GM23338 (cell line): Measurements from ENCODE around the gene KRT3. TPM values are rescaled to one million over a fixed set of nuclear protein-coding genes. Genes with fewer than 3 reads are reported as not detected.

ENCODE experiments used
- ATAC-seq: fragments of 200-7000 bp; cut with Tn5 transposase; 3 replicates; pipeline ENCODE4 v1.9.1; 2020
- DNase-seq: peaks from one replicate; pipeline ENCODE4 v3.0.0-alpha.2; 2015; ENCODE audit warnings: low spot score
- H2AFZ ChIP-seq: fragments of 200-600 bp; sonication (generic); 2 replicates; pipeline ENCODE4 v1.8.0; 2016; ENCODE audit warnings: antibody characterized with exemption, mild to moderate bottlenecking, moderate library complexity
- H3F3A ChIP-seq: fragments of 200-600 bp; sonication (generic); replicated peaks from 2 replicates; pipeline ENCODE4 v1.8.0; 2017; ENCODE audit warnings: antibody characterized with exemption, mixed run types, low read depth
- H3K27ac ChIP-seq: fragments of 200-600 bp; sonication (generic); 2 replicates; pipeline ENCODE4 v1.6.1; 2016; ENCODE audit warnings: low read depth
- H3K27me3 ChIP-seq: fragments of 200-600 bp; sonication (generic); 2 replicates; pipeline ENCODE4 v1.8.0; 2016; ENCODE audit warnings: mild to moderate bottlenecking, mixed run types, moderate library complexity; ENCODE audit not compliant: insufficient read depth
- H3K36me3 ChIP-seq: fragments of 200-600 bp; sonication (generic); 2 replicates; pipeline ENCODE4 v1.8.0; 2016; ENCODE audit warnings: mild to moderate bottlenecking; ENCODE audit not compliant: insufficient read depth
- H3K4me1 ChIP-seq: fragments of 200-600 bp; sonication (generic); 2 replicates; pipeline ENCODE4 v1.8.0; 2016; ENCODE audit warnings: mild to moderate bottlenecking, moderate library complexity; ENCODE audit not compliant: insufficient read depth
- H3K4me2 ChIP-seq: fragments of 200-600 bp; sonication (generic); 2 replicates; pipeline ENCODE4 v1.7.1; 2017; ENCODE audit warnings: mixed run types
- H3K4me3 ChIP-seq: fragments of 200-600 bp; sonication (generic); 2 replicates; pipeline ENCODE4 v1.6.1; 2016; ENCODE audit warnings: mixed run types
- H3K79me2 ChIP-seq: fragments of 200-600 bp; sonication (generic); replicated peaks from 2 replicates; pipeline ENCODE4 v1.8.0; 2017; ENCODE audit warnings: mild to moderate bottlenecking; ENCODE audit not compliant: insufficient read depth
- H3K9me2 ChIP-seq: fragments of 200-600 bp; sonication (generic); 2 replicates; pipeline ENCODE4 v1.8.0; 2017; ENCODE audit not compliant: insufficient read depth
- H4K20me1 ChIP-seq: fragments of 200-600 bp; sonication (generic); replicated peaks from 2 replicates; pipeline ENCODE4 v1.8.0; 2017; ENCODE audit warnings: mild to moderate bottlenecking; ENCODE audit not compliant: insufficient read depth
- H3K27ac Mint-ChIP-seq: 2 replicates; pipeline ENCODE4 v1.8.0; 2020; ENCODE audit warnings: inconsistent platforms, mild to moderate bottlenecking, moderate library complexity, mixed read lengths
- H3K27me3 Mint-ChIP-seq: 3 replicates; pipeline ENCODE4 v1.8.0; 2022; ENCODE audit warnings: low read depth, mild to moderate bottlenecking, moderate library complexity, mixed read lengths, inconsistent platforms; ENCODE audit not compliant: insufficient read depth, poor library complexity
- H3K36me3 Mint-ChIP-seq: 3 replicates; pipeline ENCODE4 v1.8.0; 2021; ENCODE audit warnings: low read depth, mild to moderate bottlenecking, inconsistent platforms, moderate library complexity, mixed read lengths
- H3K4me1 Mint-ChIP-seq: 3 replicates; pipeline ENCODE4 v1.8.0; 2020; ENCODE audit warnings: mild to moderate bottlenecking, inconsistent platforms, mixed read lengths
- H3K4me3 Mint-ChIP-seq: 3 replicates; pipeline ENCODE4 v1.8.0; 2021; ENCODE audit warnings: moderate library complexity, mild to moderate bottlenecking, inconsistent platforms, mixed read lengths
- H3K9me3 Mint-ChIP-seq: 3 replicates; pipeline ENCODE4 v1.8.0; 2020; ENCODE audit warnings: moderate library complexity, mild to moderate bottlenecking, inconsistent platforms, mixed read lengths
- CREB1 ChIP-seq: fragments of 250-450 bp; sonication (Bioruptor Pico); IDR thresholded peaks from 2 replicates; pipeline ENCODE4 v1.5.0; 2020; ENCODE audit warnings: low read depth, mild to moderate bottlenecking, moderate library complexity
- EZH2 ChIP-seq: fragments of 200-600 bp; sonication (generic); IDR thresholded peaks from one replicate; pipeline ENCODE4 v1.8.0; 2017; ENCODE audit warnings: antibody characterized with exemption, mild to moderate bottlenecking, low read depth; ENCODE audit not compliant: unreplicated experiment
- EZH2phosphoT487 ChIP-seq: fragments of 200-600 bp; sonication (generic); IDR thresholded peaks from one replicate; pipeline ENCODE4 v1.8.1; 2018; ENCODE audit warnings: antibody characterized with exemption; ENCODE audit not compliant: unreplicated experiment
- JUNB ChIP-seq: IDR thresholded peaks from one replicate; pipeline ENCODE4 v1.6.1; 2016; ENCODE audit warnings: antibody characterized with exemption; ENCODE audit not compliant: unreplicated experiment
- NANOG ChIP-seq: IDR thresholded peaks from 2 replicates; pipeline ENCODE4 v1.6.1; 2016; ENCODE audit warnings: antibody characterized with exemption, borderline replicate concordance
- POLR2AphosphoS5 ChIP-seq: IDR thresholded peaks from 2 replicates; pipeline ENCODE4 v1.6.1; 2016; ENCODE audit warnings: antibody characterized with exemption, low read depth
- STAT1 ChIP-seq: IDR thresholded peaks from one replicate; pipeline ENCODE4 v1.6.1; 2016; ENCODE audit warnings: antibody characterized with exemption; ENCODE audit not compliant: unreplicated experiment
- ZNF114 ChIP-seq: fragments of 250-450 bp; sonication (Bioruptor Pico); IDR thresholded peaks from 2 replicates; pipeline ENCODE4 v1.5.0; 2020; ENCODE audit warnings: mild to moderate bottlenecking, moderate library complexity
- ZNF331 ChIP-seq: fragments of 250-450 bp; sonication (Bioruptor Pico); IDR thresholded peaks from 2 replicates; pipeline ENCODE4 v1.5.0; 2020; ENCODE audit warnings: low read depth, mild to moderate bottlenecking, moderate library complexity
- polyA plus RNA-seq: library from polyadenylated mRNA; unstranded; fragments of >200 nt; fragmentation: Nextera tagmentation; extraction: Ambion mirVana; gene quantifications from 2 replicates; pipeline ENCODE4 v1.2.1, GENCODE V29; 2016
- total RNA-seq: library from RNA; depleted of rRNA; stranded (reverse); fragments of >200 nt; shearing (Covaris generic); gene quantifications from 2 replicates; pipeline ENCODE4 v1.2.3, GENCODE V29; 2014
- TF ChIP-seq, protein P1 (sequence below): IDR thresholded peaks from 2 replicates; pipeline ENCODE4 v1.6.1; 2016; ENCODE audit warnings: antibody characterized with exemption
- TF ChIP-seq, protein P2 (sequence below): IDR thresholded peaks from one replicate; pipeline ENCODE4 v1.6.1; 2018; ENCODE audit warnings: antibody characterized with exemption; ENCODE audit not compliant: unreplicated experiment
- TF ChIP-seq, protein P3 (sequence below), 2 experiments: fragments of 200-600 bp in 1 of 2; sonication (generic) in 1 of 2; conservative IDR thresholded peaks; 2 replicates each; pipeline versions ENCODE4 v1.5.1 to v1.6.1; 2016 to 2017; ENCODE audit warnings: antibody characterized with exemption in 2 of 2, low read depth in 2 of 2, mild to moderate bottlenecking in 2 of 2, moderate library complexity in 1 of 2
- TF ChIP-seq, protein P4 (sequence below): fragments of 250-450 bp; sonication (Bioruptor Pico); IDR thresholded peaks from 2 replicates; pipeline ENCODE4 v1.5.0; 2020; ENCODE audit warnings: mild to moderate bottlenecking, moderate library complexity

KRT3 gene
- total and polyA plus RNA-seq, 2 experiments from 2014 or later, result not detected

DNA sequence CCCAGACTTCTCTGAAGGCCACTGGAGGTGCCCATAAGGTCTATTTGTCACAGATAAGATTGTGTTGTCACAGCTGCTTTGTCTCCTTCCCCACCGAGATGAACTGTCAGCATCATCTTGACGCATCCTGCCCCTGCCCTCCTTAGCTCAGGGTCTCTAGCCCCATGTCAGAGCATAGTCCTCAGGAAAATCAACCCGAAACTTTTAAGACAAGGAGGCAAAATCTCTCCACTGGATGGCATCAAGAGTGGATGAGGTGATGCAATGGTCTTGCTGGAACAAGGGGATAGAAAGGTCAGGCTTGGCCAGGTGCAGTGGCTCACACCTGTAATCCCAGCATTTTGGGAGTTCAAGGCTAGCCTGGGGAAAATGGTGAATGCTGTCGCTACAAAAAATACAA, 30.0 kb upstream of the KRT3 start:
- no peaks in the 10 kb centered on the region for H3K4me1 ChIP-seq
- no peaks in the 10 kb centered on the region for H3F3A ChIP-seq
- no peaks in the 10 kb centered on the region for H3K36me3 Mint-ChIP-seq
- H3K27ac Mint-ChIP-seq, result no peak overlapping the region
- no peak overlapping the region for H3K4me3 Mint-ChIP-seq
- no peak overlapping the region for H3K4me3 ChIP-seq
- no peak overlapping the region for H3K27ac ChIP-seq
- no peaks in the 10 kb centered on the region for H3K27me3 ChIP-seq
- no peaks in the 10 kb centered on the region for H3K79me2 ChIP-seq
- TF ChIP-seq NANOG (no peak), ZNF331 (CRISPR knock-in tag) (no peak), ZNF114 (CRISPR knock-in tag) (no peak), CREB1 (CRISPR knock-in tag) (no peak), STAT1 (no peak), EZH2phosphoT487 (no peak), EZH2 (no peak), JUNB (no peak), POLR2AphosphoS5 (no peak)
- TF ChIP-seq, protein P1, sequence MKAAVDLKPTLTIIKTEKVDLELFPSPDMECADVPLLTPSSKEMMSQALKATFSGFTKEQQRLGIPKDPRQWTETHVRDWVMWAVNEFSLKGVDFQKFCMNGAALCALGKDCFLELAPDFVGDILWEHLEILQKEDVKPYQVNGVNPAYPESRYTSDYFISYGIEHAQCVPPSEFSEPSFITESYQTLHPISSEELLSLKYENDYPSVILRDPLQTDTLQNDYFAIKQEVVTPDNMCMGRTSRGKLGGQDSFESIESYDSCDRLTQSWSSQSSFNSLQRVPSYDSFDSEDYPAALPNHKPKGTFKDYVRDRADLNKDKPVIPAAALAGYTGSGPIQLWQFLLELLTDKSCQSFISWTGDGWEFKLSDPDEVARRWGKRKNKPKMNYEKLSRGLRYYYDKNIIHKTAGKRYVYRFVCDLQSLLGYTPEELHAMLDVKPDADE, result no peak
- TF ChIP-seq, protein P2, sequence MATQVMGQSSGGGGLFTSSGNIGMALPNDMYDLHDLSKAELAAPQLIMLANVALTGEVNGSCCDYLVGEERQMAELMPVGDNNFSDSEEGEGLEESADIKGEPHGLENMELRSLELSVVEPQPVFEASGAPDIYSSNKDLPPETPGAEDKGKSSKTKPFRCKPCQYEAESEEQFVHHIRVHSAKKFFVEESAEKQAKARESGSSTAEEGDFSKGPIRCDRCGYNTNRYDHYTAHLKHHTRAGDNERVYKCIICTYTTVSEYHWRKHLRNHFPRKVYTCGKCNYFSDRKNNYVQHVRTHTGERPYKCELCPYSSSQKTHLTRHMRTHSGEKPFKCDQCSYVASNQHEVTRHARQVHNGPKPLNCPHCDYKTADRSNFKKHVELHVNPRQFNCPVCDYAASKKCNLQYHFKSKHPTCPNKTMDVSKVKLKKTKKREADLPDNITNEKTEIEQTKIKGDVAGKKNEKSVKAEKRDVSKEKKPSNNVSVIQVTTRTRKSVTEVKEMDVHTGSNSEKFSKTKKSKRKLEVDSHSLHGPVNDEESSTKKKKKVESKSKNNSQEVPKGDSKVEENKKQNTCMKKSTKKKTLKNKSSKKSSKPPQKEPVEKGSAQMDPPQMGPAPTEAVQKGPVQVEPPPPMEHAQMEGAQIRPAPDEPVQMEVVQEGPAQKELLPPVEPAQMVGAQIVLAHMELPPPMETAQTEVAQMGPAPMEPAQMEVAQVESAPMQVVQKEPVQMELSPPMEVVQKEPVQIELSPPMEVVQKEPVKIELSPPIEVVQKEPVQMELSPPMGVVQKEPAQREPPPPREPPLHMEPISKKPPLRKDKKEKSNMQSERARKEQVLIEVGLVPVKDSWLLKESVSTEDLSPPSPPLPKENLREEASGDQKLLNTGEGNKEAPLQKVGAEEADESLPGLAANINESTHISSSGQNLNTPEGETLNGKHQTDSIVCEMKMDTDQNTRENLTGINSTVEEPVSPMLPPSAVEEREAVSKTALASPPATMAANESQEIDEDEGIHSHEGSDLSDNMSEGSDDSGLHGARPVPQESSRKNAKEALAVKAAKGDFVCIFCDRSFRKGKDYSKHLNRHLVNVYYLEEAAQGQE, result no peak
- TF ChIP-seq, protein P3, sequence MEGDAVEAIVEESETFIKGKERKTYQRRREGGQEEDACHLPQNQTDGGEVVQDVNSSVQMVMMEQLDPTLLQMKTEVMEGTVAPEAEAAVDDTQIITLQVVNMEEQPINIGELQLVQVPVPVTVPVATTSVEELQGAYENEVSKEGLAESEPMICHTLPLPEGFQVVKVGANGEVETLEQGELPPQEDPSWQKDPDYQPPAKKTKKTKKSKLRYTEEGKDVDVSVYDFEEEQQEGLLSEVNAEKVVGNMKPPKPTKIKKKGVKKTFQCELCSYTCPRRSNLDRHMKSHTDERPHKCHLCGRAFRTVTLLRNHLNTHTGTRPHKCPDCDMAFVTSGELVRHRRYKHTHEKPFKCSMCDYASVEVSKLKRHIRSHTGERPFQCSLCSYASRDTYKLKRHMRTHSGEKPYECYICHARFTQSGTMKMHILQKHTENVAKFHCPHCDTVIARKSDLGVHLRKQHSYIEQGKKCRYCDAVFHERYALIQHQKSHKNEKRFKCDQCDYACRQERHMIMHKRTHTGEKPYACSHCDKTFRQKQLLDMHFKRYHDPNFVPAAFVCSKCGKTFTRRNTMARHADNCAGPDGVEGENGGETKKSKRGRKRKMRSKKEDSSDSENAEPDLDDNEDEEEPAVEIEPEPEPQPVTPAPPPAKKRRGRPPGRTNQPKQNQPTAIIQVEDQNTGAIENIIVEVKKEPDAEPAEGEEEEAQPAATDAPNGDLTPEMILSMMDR (conservative IDR thresholded peaks at IDR 0.05; ENCODE audit: low read depth in 2 of 2), result no peak
- TF ChIP-seq, protein P4, sequence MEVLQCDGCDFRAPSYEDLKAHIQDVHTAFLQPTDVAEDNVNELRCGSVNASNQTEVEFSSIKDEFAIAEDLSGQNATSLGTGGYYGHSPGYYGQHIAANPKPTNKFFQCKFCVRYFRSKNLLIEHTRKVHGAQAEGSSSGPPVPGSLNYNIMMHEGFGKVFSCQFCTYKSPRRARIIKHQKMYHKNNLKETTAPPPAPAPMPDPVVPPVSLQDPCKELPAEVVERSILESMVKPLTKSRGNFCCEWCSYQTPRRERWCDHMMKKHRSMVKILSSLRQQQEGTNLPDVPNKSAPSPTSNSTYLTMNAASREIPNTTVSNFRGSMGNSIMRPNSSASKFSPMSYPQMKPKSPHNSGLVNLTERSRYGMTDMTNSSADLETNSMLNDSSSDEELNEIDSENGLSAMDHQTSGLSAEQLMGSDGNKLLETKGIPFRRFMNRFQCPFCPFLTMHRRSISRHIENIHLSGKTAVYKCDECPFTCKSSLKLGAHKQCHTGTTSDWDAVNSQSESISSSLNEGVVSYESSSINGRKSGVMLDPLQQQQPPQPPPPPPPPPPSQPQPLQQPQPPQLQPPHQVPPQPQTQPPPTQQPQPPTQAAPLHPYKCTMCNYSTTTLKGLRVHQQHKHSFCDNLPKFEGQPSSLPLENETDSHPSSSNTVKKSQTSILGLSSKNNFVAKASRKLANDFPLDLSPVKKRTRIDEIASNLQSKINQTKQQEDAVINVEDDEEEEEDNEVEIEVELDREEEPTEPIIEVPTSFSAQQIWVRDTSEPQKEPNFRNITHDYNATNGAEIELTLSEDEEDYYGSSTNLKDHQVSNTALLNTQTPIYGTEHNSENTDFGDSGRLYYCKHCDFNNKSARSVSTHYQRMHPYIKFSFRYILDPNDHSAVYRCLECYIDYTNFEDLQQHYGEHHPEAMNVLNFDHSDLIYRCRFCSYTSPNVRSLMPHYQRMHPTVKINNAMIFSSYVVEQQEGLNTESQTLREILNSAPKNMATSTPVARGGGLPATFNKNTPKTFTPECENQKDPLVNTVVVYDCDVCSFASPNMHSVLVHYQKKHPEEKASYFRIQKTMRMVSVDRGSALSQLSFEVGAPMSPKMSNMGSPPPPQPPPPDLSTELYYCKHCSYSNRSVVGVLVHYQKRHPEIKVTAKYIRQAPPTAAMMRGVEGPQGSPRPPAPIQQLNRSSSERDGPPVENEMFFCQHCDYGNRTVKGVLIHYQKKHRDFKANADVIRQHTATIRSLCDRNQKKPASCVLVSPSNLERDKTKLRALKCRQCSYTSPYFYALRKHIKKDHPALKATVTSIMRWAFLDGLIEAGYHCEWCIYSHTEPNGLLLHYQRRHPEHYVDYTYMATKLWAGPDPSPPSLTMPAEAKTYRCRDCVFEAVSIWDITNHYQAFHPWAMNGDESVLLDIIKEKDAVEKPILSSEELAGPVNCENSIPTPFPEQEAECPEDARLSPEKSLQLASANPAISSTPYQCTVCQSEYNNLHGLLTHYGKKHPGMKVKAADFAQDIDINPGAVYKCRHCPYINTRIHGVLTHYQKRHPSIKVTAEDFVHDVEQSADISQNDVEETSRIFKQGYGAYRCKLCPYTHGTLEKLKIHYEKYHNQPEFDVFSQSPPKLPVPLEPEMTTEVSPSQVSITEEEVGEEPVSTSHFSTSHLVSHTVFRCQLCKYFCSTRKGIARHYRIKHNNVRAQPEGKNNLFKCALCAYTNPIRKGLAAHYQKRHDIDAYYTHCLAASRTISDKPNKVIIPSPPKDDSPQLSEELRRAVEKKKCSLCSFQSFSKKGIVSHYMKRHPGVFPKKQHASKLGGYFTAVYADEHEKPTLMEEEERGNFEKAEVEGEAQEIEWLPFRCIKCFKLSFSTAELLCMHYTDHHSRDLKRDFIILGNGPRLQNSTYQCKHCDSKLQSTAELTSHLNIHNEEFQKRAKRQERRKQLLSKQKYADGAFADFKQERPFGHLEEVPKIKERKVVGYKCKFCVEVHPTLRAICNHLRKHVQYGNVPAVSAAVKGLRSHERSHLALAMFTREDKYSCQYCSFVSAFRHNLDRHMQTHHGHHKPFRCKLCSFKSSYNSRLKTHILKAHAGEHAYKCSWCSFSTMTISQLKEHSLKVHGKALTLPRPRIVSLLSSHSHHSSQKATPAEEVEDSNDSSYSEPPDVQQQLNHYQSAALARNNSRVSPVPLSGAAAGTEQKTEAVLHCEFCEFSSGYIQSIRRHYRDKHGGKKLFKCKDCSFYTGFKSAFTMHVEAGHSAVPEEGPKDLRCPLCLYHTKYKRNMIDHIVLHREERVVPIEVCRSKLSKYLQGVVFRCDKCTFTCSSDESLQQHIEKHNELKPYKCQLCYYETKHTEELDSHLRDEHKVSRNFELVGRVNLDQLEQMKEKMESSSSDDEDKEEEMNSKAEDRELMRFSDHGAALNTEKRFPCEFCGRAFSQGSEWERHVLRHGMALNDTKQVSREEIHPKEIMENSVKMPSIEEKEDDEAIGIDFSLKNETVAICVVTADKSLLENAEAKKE (CRISPR knock-in tag), result no peak
- DNase-seq (no peak), ATAC-seq (no peak)
- H3K4me1 Mint-ChIP-seq, result no peaks in the 10 kb centered on the region; the same call in 1 of the 3 replicates
- H3K27me3 Mint-ChIP-seq, result no peaks in the 10 kb centered on the region
- no peaks in the 10 kb centered on the region for H3K36me3 ChIP-seq
- no peak overlapping the region for H3K4me2 ChIP-seq
- H3K9me2 ChIP-seq, result peaks cover 13% of the 10 kb centered on the region; the same call in 1 of the 2 replicates
- H2AFZ ChIP-seq, result no peak overlapping the region
- no peaks in the 10 kb centered on the region for H4K20me1 ChIP-seq
- H3K9me3 Mint-ChIP-seq, result no peaks in the 10 kb centered on the region; the same call in 1 of the 3 replicates
